ENCODE results near the gene RNF182. TPM values are rescaled to one million over a fixed set of nuclear protein-coding genes. Genes with fewer than 3 reads are reported as not detected.
A peak's percentile ranks its signal among the peaks of the same experiment; 100 is the strongest.

The RNF182 gene
- polyA plus RNA-seq, 3 donors = not detected

- Histone ChIP-seq H3K27me3 (ENCODE audit: control insufficient read depth in 2 of 2, insufficient read depth in 2 of 2, low read length in 2 of 2) (no peaks in the 10 kb centered on the region), H4K20me1 (ENCODE audit: insufficient read depth, low read length) (no peaks in the 10 kb centered on the region), H3K4me3 (replicated peaks in 1 of 3; ENCODE audit: low read depth in 2 of 3, low read length in 3 of 3) (no peak overlapping the region), H3K4me1 (ENCODE audit: control insufficient read depth in 1 of 2, insufficient read depth in 2 of 2, low read length in 2 of 2) (no peaks in the 10 kb centered on the region), H3K4me2 (replicated peaks; ENCODE audit: extremely low read depth, low read length, poor library complexity, severe bottlenecking) (no peak overlapping the region), H3K36me3 (replicated peaks in 1 of 2; ENCODE audit: control insufficient read depth in 1 of 2, insufficient read depth in 2 of 2, low read length in 2 of 2) (no peaks in the 10 kb centered on the region), H3K9me3 (replicated peaks in 1 of 2; ENCODE audit: control insufficient read depth in 1 of 2, insufficient read depth in 1 of 2, low read length in 2 of 2) (peaks cover 0 to 3% of the 10 kb centered on the region in 2 donors), H3K9ac (ENCODE audit: insufficient read depth, low read length, poor library complexity, severe bottlenecking) (no peak overlapping the region), H3K27ac (ENCODE audit: low read depth in 1 of 2, low read length in 2 of 2) (no peak overlapping the region), H2AFZ (ENCODE audit: insufficient read depth, low read depth, low read length, poor library complexity, severe bottlenecking) (no peak overlapping the region), H3K79me2 (ENCODE audit: insufficient read depth, low read length) (no peaks in the 10 kb centered on the region)
- peaks cover 1 to 8% (median 4%) of the 10 kb centered on the region in 7 donors for H3K9me3 Mint-ChIP-seq
- intact Hi-C loops (cut with micrococcal nuclease) = no loop called here
- no peak for TF ChIP-seq CTCF (IDR thresholded peaks at IDR 0.05)
- no peak overlapping the region for H3K4me3 Mint-ChIP-seq
- no peak for DNase-seq
- peak overlapping the region in 1 of 7 donors; percentile 64 for H3K27ac Mint-ChIP-seq
- no peaks in the 10 kb centered on the region for H3K4me1 Mint-ChIP-seq
- WGBS (ENCODE audit: insufficient coverage) = 98% methylated on average over 3 of the region's 3 CpGs
- no peaks in the 10 kb centered on the region for H3K36me3 Mint-ChIP-seq
- peaks cover 0 to 12% (median 7%) of the 10 kb centered on the region in 3 donors for H3K27me3 Mint-ChIP-seq (ENCODE audit: low read depth in 3 of 3)
These were observed 76.1 kb downstream of the RNF182 start for GRCh38 chr6:14000901-14001300.

- Histone ChIP-seq H3K27ac (ENCODE audit: low read depth in 1 of 2, low read length in 2 of 2) (no peak overlapping the region), H3K4me2 (replicated peaks; ENCODE audit: extremely low read depth, low read length, poor library complexity, severe bottlenecking) (no peak overlapping the region), H3K36me3 (replicated peaks in 1 of 2; ENCODE audit: control insufficient read depth in 1 of 2, insufficient read depth in 2 of 2, low read length in 2 of 2) (no peaks in the 10 kb centered on the region), H3K9me3 (replicated peaks in 1 of 2; ENCODE audit: control insufficient read depth in 1 of 2, insufficient read depth in 1 of 2, low read length in 2 of 2) (peaks cover 0 to 3% of the 10 kb centered on the region in 2 donors), H3K27me3 (ENCODE audit: control insufficient read depth in 2 of 2, insufficient read depth in 2 of 2, low read length in 2 of 2) (no peaks in the 10 kb centered on the region), H3K4me1 (ENCODE audit: control insufficient read depth in 1 of 2, insufficient read depth in 2 of 2, low read length in 2 of 2) (no peaks in the 10 kb centered on the region), H3K9ac (ENCODE audit: insufficient read depth, low read length, poor library complexity, severe bottlenecking) (no peak overlapping the region), H3K4me3 (replicated peaks in 1 of 3; ENCODE audit: low read depth in 2 of 3, low read length in 3 of 3) (no peak overlapping the region), H3K79me2 (ENCODE audit: insufficient read depth, low read length) (no peaks in the 10 kb centered on the region), H2AFZ (ENCODE audit: insufficient read depth, low read depth, low read length, poor library complexity, severe bottlenecking) (no peak overlapping the region), H4K20me1 (ENCODE audit: insufficient read depth, low read length) (no peaks in the 10 kb centered on the region)
- Mint-ChIP-seq H3K4me3 (no peak overlapping the region), H3K36me3 (no peaks in the 10 kb centered on the region), H3K4me1 (no peaks in the 10 kb centered on the region), H3K9me3 (peaks cover 1 to 8% (median 4%) of the 10 kb centered on the region in 7 donors), H3K27ac (peak overlapping the region in 1 of 7 donors; percentile 38), H3K27me3 (ENCODE audit: low read depth in 3 of 3) (peaks cover 0 to 15% (median 12%) of the 10 kb centered on the region in 3 donors)
- intact Hi-C loops (cut with micrococcal nuclease) = no loop called here
- no peak for DNase-seq
- WGBS (ENCODE audit: insufficient coverage) = 96% methylated on average over 8 of the region's 13 CpGs
- TF ChIP-seq CTCF (IDR thresholded peaks at IDR 0.05) = no peak
These were observed 76.7 kb downstream of the RNF182 start for GRCh38 chr6:14001329-14002012.

Measured in CD14-positive monocyte (primary cell).